GM18873 (cell line): Measurements from ENCODE around the gene TMA7.
"Not testable (repeated sequence)": the region's sequence is repeated elsewhere in the genome, so short reads cannot be mapped to it uniquely, and the experiment has no call there.

Experiments used
- ATAC-seq: cut with Tn5 transposase; IDR thresholded peaks from one replicate; pipeline ENCODE4 v1.9.1; 2021; ENCODE audit warnings: mild to moderate bottlenecking, moderate library complexity, moderate number of reproducible peaks; ENCODE audit not compliant: unreplicated experiment, low FRiP score

TMA7 gene

GRCh38 chr3:48434591-48435222 is 5.3 kb upstream of the TMA7 start:
- ATAC-seq: no peak

GRCh38 chr3:48435223-48435595 is 4.8 kb upstream of the TMA7 start:
- no peak for ATAC-seq

DNA sequence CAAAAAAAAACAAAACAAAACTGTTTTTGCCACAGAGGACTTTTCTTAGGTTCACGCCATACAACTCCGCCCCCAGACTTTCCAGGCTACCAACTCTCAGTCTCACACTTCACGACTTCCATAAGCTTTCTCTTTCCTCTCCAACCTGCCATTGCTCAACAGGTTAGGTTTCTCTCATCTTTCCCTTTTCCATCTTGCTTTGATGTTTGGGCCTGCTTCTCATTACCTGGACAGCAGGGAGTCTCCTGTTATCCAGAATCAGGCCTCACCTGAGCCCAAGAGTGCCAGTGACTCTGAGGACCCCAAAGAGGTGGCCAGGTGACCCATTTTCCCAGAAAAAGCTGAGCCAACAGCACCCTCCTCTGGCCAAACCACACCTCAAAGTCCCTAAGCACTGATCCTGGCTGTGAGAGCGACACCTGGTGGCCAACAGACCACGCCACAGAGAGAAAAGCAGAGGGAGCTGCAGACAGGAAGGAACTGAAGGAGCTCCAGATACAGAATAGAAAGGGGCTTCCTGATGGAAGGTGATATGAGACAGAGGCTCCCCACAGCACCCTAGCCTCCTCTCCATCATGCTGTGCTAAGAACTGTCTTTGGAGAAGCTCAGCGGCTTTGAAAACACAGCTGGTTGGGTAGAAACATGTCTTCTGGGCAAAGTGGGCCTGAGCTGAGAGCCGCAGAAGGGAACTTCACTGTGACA is 4.1 kb upstream of the TMA7 start:
- ATAC-seq: no peak

- ATAC-seq: no peak
Measured at GRCh38 chr3:48436477-48436787, 3.6 kb upstream of the TMA7 start.

DNA sequence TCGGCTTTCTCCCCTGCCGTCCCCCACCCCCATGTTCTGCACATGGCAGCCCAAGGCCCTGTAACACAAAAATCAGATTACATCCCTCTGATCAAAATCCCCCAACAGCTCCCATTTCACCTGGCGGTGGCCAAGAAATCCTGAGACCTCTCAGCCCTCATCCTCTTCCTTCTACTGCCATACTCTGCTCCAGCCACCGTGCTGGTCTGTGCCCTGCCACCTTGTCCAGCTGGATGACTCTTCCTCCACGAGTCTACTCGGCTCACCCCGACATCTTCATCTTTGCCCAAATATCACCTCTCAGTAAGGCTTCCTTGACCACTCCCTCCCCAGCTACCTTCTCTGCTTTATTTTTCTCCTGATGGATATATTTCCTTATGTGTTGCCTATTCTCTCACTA is 3.2 kb upstream of the TMA7 start:
- no peak for ATAC-seq

- no peak for ATAC-seq
Measured at GRCh38 chr3:48437812-48438211, 2.2 kb upstream of the TMA7 start.

DNA sequence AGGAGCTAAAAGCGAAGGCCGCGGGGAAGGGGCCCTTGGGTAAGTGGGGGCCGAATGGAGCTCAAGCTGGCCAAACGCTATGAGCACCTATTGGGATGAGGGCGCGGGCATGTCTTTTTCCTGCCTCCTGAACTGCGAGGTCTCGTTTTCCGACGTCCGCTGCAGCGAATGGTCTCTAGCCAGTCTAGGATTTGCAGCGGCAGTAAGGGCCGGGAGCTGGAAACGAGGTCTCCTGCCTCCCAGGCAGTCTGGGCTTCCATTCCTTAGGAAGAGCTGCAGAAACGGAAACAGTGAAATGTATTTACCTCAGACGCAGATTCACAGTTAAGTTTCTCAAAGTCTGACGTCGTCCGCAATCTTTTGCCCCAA is 517 bp downstream of the TMA7 start:
- ATAC-seq: no peak

DNA sequence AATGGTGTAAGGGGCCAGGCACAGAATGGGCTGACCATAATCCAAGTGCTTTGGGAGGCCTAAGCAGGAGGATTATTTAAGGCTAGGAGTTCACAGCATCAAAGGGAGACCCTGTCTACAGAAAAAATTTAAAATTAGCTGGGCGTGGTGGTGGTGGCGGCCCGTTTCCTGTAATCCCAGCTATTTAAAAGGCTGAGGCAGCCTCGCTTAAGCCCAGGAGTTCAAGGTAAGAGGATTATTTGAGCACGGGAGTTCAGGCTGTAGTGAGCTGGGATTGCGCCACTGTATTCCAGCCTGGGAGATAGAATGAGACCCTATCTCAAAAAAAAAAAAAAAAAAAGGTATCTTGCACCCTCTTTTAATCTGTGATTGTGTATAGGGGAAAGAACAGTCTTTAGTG is 1.9 kb downstream of the TMA7 start:
- ATAC-seq: no peak

GRCh38 chr3:48445277-48445882 is 5.3 kb downstream of the TMA7 start:
- no peak for ATAC-seq

GRCh38 chr3:48446043-48446424 is 6.0 kb downstream of the TMA7 start:
- no peak for ATAC-seq

DNA sequence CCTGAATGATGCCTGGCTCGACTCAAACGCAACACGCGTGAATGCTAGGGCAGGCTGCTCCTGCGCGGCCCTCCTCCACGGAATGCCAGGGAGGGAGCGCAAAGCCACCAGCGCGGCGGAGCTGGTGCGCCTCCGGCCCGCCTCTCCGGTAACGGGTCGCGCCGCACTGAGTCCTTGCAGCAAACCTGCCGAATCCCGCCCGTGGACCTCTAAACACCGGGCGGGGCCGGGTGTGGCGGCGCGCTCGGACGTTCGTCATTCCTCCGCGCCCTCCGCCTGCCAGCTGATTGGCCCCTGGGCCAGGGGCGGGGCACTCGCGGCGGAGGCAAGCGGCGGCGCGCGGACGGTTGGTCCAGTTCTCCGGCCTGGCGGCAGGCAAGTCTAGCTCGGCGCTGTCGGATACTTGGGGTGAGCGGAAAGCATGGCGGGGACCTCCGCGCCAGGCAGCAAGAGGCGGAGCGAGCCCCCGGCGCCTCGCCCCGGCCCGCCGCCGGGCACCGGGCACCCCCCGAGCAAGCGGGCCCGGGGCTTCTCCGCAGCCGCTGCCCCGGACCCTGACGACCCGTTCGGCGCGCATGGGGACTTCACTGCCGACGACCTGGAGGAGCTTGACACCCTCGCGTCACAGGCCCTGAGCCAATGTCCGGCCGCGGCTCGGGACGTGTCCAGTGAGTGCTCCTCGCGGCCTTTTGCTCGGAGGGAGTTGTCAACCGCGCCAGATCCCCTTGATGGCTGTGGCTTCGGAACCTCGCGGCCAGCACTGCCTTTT is 6.6 kb downstream of the TMA7 start, which contains the start of gene ATRIP:
TSS of gene ATRIP (plus strand) at position 313 of the 769 bp plus-strand sequence. CDS start at position 422, 109 bp downstream.
- peak; percentile 69 for ATAC-seq

- no peak for ATAC-seq
Measured at GRCh38 chr3:48451270-48451669, 11.2 kb downstream of the TMA7 start.

- ATAC-seq: no peak
Measured at GRCh38 chr3:48456456-48456855, 16.4 kb downstream of the TMA7 start.

DNA sequence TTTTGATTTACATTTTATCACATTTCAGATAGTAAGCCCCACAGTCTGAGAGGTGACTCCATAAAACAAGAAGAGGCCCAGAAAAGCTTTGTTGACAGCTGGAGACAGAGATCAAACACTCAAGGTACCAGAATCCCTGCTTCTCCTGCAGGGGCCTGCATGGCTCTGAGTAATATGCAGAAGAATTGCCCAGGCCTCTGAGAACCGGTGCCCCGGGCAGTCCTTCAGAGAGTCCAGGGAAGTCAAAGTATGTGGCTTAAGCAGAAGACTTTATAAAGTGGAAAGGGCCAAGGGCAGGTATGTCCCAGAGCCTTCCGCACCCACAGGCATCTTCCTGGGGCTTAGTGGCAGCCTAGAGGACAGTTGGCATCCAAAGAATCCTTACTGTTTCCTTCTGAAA is 19.3 kb downstream of the TMA7 start:
- no peak for ATAC-seq

GRCh38 chr3:48459773-48460516 is 19.9 kb downstream of the TMA7 start:
- no peak for ATAC-seq

- no peak for ATAC-seq
Measured at GRCh38 chr3:48460517-48460902, 20.5 kb downstream of the TMA7 start.

DNA sequence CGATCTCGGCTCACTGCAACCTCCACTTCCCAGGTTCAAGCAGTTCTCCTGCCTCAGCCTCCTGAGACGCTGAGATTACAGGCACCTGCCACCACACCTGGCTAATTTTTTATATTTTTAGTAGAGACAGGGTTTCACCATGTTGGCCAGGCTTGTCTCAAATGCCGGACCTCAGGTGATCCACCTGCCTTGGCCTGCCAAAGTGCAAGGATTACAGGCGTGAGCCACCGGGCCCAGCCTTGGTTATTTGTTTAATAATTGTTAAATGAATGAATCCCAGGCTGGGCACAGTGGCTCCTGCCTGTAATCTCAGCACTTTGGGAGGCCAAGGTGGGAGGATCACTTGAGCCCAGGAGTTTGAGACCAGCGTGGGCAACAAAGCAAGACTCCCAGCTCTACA is 21.7 kb downstream of the TMA7 start:
- not testable (repeated sequence) for ATAC-seq

GRCh38 chr3:48463703-48464102 is 23.6 kb downstream of the TMA7 start:
- ATAC-seq: no peak

DNA sequence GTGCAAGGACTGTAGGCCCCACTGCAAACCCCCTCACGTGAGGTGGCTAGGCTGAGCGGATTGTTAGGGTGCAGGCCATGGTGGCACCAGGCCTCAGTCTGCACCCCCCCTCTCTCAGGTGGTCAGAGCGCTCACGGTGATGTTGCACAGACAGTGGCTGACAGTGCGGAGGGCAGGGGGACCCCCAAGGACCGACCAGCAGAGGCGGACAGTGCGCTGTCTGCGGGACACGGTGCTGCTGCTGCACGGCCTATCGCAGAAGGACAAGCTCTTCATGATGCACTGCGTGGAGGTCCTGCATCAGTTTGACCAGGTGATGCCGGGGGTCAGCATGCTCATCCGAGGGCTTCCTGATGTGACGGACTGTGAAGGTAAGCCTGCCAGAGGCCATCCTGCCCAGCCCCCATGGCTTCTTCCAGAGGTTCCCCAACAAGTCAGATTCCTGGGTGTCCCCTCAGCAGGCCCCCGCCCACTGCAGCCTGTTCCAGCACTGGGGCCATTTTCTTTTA is 24.7 kb downstream of the TMA7 start:
- ATAC-seq: no peak

GRCh38 chr3:48465237-48465530 is 25.1 kb downstream of the TMA7 start:
- no peak for ATAC-seq
